Embryonic facial prominence (tissue), 1 donor: Measurements from ENCODE around the gene YBX1.
"Not testable (repeated sequence)": the region's sequence is repeated elsewhere in the genome, so short reads cannot be mapped to it uniquely, and the experiment has no call there.

Experiments used
- DNase-seq: peaks from one replicate; pipeline ENCODE4 v3.0.0-alpha.2; 2016; ENCODE audit errors: extremely low spot score

Gene YBX1

DNA sequence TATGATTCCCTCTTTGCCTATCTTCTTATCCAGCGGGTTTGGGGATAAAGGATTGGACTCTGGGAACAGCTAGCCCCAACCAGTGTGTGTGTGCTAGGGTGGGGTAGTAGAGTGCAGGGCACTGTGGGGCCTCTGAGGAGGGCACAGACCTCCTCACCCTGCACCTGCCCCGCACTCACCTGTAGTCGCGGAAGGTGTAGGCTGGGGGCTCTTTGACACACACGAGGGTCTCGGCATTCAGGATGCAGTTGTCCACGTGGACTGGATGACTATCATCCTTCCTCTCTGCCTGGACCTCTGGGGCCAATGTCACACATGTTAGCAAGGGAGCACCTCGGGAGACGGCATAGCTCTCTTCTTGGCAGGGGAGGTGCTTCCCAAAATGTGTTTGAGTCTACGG is 65.8 kb downstream of the YBX1 start:
- no peak for DNase-seq

DNA sequence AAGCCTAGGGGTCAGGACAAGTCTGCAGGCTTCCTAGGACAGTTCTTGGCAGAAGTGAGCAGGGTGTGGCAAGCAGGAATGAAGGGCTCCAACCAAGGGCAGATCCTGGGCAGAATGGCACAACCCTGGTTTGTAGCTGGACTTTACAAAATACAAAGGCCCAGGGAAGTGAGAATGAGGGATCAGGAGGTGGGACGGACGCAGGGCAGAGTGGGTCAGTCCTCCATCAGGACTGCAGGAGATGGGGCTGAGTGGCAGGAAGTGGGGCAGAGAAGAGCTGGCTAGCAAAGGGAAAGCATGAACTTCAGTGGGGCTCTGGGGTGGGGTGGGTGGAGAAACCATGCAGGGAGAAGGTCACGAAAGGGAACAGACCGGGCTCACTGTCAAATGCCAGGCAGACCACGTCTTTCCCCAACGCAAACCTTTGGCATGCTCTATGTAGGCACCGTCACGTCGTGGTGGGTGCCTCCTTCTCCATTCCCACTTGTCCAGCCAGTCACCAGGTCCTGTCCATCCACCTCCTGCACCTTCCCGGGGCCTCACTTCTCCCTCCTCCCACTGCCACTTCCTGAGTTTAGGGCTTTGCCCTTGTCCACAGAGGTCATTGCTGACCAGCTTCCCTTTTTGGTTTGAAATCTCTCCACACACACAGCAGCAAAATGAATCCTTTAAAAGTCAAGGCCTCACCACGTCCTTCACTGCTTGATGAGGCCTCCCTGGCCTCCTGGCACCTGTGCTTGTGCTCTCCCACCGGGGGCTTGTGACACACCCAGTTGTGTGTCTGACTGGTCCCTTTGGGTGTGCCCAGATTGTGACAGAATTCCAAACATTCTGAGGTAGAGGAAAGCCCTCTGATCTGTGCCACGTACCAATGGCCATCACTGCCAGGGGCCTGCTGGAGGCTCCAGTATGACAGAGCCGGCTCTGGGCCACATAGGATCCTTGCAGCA is 66.5 kb downstream of the YBX1 start:
- no peak for DNase-seq

DNA sequence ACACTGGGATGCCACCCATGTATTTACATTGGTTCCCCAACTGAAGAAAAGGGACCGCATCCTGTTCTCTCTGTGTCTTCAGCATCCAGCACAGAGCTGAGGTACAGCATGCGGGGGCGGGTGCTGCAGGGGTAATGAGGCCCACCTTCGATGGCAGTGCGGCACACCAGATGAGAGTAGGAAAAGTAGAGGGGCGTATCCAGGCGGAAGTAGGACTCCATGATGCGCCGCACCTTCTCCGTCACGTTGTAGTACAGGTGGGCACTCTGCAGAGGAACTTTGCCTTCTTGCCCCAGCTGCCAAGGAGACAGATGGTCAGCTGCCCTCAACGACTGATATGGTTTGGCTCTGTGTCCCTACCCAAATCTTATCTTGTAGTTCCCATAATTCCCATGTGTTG is 67.8 kb downstream of the YBX1 start:
- no peak for DNase-seq

DNA sequence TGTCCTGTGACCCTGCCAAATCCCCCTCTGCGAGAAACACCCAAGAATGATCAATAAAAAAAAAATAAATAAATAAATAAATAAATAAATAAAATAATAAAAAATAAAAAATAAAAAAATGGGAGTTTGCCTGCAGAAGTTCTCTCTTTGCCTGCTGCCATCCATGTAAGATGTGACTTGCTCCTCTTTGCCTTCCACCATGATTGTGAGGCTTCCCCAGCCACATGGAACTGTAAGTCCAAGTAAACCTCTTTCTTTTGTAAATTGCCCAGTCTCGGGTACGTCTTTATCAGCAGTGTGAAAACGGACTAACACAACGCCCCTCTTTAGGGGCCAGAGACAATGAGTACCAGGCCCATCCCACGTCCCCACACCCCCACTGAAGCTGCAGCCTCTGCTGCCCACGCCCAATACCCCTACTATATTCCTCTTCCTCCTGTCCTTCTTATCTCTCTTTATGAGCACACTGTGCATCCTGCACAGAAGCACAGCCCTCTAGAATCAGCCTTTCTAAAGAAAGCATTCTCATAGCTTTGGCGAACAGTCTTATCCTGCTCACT is 69.4 kb downstream of the YBX1 start:
- DNase-seq: not testable (repeated sequence)

DNA sequence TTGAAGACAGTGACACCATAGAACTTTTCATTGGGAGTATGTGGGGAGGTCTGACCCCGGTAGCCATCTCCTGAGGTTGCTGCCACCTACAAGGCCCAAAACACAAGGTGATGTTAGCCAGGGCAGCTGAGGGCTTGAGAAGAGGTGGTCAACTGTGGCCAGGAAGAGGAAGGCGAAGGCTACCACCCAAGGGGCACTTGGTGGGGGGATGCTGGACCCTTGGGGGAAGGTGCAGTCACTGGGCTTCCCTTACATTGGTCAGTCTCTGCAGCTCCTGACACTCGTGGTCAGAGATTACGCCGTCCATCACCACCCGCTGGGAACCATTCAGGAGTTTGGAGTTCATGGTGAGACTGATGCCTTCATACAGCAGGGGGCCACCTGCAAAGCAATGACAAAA is 70.1 kb downstream of the YBX1 start:
- DNase-seq: no peak

DNA sequence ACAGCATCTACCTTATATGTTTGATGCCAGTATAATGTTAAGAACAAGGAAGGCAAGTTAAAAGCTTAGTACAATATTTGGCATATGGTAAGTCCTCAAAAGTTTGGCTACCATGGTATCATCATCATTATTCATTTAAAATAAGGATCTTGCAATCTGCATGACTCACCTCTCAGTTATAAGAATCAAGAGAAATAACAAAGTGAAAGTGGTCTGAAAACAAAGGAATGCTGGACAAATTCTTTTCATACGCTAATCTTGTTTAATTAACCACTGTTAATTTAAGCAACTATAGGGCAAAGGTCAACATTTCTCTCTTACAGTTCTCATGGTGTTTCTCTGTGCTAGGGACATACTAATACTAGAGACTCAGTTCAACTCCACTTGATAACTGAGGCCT is 70.9 kb downstream of the YBX1 start:
- DNase-seq: no peak
